ENCODE results near the gene KRT14. TPM values are rescaled to one million over a fixed set of nuclear protein-coding genes. Genes with fewer than 3 reads are reported as not detected.
"Not testable (repeated sequence)": the region's sequence is repeated elsewhere in the genome, so short reads cannot be mapped to it uniquely, and the experiment has no call there.

Gene KRT14
- total and polyA plus RNA-seq, 4 donors, result 0.30 to 46.7 (median 2.8) TPM

- no peaks in the 10 kb centered on the region for H3K36me3 ChIP-seq (ENCODE audit: control insufficient read depth in 1 of 2, insufficient read depth in 2 of 2, low read length in 1 of 2)
- ATAC-seq (ENCODE audit: low FRiP score) (no peak), DNase-seq (peak; percentile 21 to 60)
- H3K27me3 ChIP-seq (ENCODE audit: control insufficient read depth in 1 of 2, insufficient read depth in 2 of 2, low read length in 1 of 2), result no peaks in the 10 kb centered on the region
- H3K4me3 ChIP-seq (ENCODE audit: low read length in 2 of 2), result no peak overlapping the region
- H3K4me1 ChIP-seq (ENCODE audit: control insufficient read depth in 1 of 2, insufficient read depth in 2 of 2, low read length in 2 of 2), result no peaks in the 10 kb centered on the region
- intact Hi-C loops (cut with DNase I), result no loop called here
- H3K9me3 ChIP-seq (ENCODE audit: control insufficient read depth, low read length), result no peaks in the 10 kb centered on the region
- WGBS, 2 donors, result 80 to 92% methylated on average over 11 of the region's 11 CpGs
- no peak overlapping the region for H3K27ac ChIP-seq (ENCODE audit: low read depth in 1 of 2, low read length in 2 of 2)
These were observed 26.8 kb upstream of the KRT14 start for GRCh38 chr17:41613277-41614082.

- H3K4me3 ChIP-seq (ENCODE audit: low read length in 2 of 2); H3K9me3 ChIP-seq (ENCODE audit: control insufficient read depth, low read length); H3K27me3 ChIP-seq (ENCODE audit: control insufficient read depth in 1 of 2, insufficient read depth in 2 of 2, low read length in 1 of 2); H3K27ac ChIP-seq (ENCODE audit: low read depth in 1 of 2, low read length in 2 of 2); intact Hi-C loops (cut with DNase I); H3K36me3 ChIP-seq (ENCODE audit: control insufficient read depth in 1 of 2, insufficient read depth in 2 of 2, low read length in 1 of 2); H3K4me1 ChIP-seq (ENCODE audit: control insufficient read depth in 1 of 2, insufficient read depth in 2 of 2, low read length in 2 of 2): not testable (repeated sequence)
- peak; percentile 67 to 75 for DNase-seq
- WGBS, 2 donors, result 67 to 69% methylated on average over 31 of the region's 31 CpGs
- ATAC-seq (ENCODE audit: low FRiP score), result peak; percentile 76
These were observed 25.9 kb upstream of the KRT14 start, which contains the start of gene KRT16 for GRCh38 chr17:41612376-41613160. KRT16 (minus strand) TSS chr17:41612767; CDS start chr17:41612688, 79 bp downstream.

GRCh38 chr17:41610965-41611640 lies 24.4 kb upstream of the KRT14 start:
- Histone ChIP-seq H3K36me3 (ENCODE audit: control insufficient read depth in 1 of 2, insufficient read depth in 2 of 2, low read length in 1 of 2) (no peaks in the 10 kb centered on the region), H3K4me1 (ENCODE audit: control insufficient read depth in 1 of 2, insufficient read depth in 2 of 2, low read length in 2 of 2) (no peaks in the 10 kb centered on the region), H3K4me3 (ENCODE audit: low read length in 2 of 2) (no peak overlapping the region), H3K27me3 (ENCODE audit: control insufficient read depth in 1 of 2, insufficient read depth in 2 of 2, low read length in 1 of 2) (no peaks in the 10 kb centered on the region), H3K9me3 (ENCODE audit: control insufficient read depth, low read length) (peaks cover 2% of the 10 kb centered on the region), H3K27ac (ENCODE audit: low read depth in 1 of 2, low read length in 2 of 2) (no peak overlapping the region)
- ATAC-seq (ENCODE audit: low FRiP score) (no peak), DNase-seq (peak; percentile 39 to 67)
- 92 to 95% methylated on average over 25 of the region's 25 CpGs for WGBS, 2 donors
- intact Hi-C loops (cut with DNase I), result no loop called here

GRCh38 chr17:41610061-41610517 lies 23.4 kb upstream of the KRT14 start:
- H3K27me3 ChIP-seq (ENCODE audit: control insufficient read depth in 1 of 2, insufficient read depth in 2 of 2, low read length in 1 of 2); H3K4me3 ChIP-seq (ENCODE audit: low read length in 2 of 2); H3K9me3 ChIP-seq (ENCODE audit: control insufficient read depth, low read length); ATAC-seq (ENCODE audit: low FRiP score); intact Hi-C loops (cut with DNase I); H3K27ac ChIP-seq (ENCODE audit: low read depth in 1 of 2, low read length in 2 of 2); H3K4me1 ChIP-seq (ENCODE audit: control insufficient read depth in 1 of 2, insufficient read depth in 2 of 2, low read length in 2 of 2); H3K36me3 ChIP-seq (ENCODE audit: control insufficient read depth in 1 of 2, insufficient read depth in 2 of 2, low read length in 1 of 2): not testable (repeated sequence)
- peak; percentile 44 to 65 for DNase-seq
- WGBS, 2 donors, result 40 to 54% methylated on average over 10 of the region's 10 CpGs

GRCh38 chr17:41606930-41607329 lies 20.2 kb upstream of the KRT14 start:
- H3K36me3 ChIP-seq (ENCODE audit: control insufficient read depth in 1 of 2, insufficient read depth in 2 of 2, low read length in 1 of 2); DNase-seq; H3K4me1 ChIP-seq (ENCODE audit: control insufficient read depth in 1 of 2, insufficient read depth in 2 of 2, low read length in 2 of 2); H3K27me3 ChIP-seq (ENCODE audit: control insufficient read depth in 1 of 2, insufficient read depth in 2 of 2, low read length in 1 of 2); H3K27ac ChIP-seq (ENCODE audit: low read depth in 1 of 2, low read length in 2 of 2); ATAC-seq (ENCODE audit: low FRiP score); intact Hi-C loops (cut with DNase I); H3K9me3 ChIP-seq (ENCODE audit: control insufficient read depth, low read length); H3K4me3 ChIP-seq (ENCODE audit: low read length in 2 of 2): not testable (repeated sequence)
- 69 to 95% methylated on average over 4 of the region's 4 CpGs for WGBS, 2 donors

- WGBS, 2 donors, result 81 to 86% methylated on average over 2 of the region's 2 CpGs
- H3K4me1 ChIP-seq (ENCODE audit: control insufficient read depth in 1 of 2, insufficient read depth in 2 of 2, low read length in 2 of 2), result no peaks in the 10 kb centered on the region
- intact Hi-C loops (cut with DNase I), result no loop called here
- H3K27ac ChIP-seq (ENCODE audit: low read depth in 1 of 2, low read length in 2 of 2), result no peak overlapping the region
- H3K27me3 ChIP-seq (ENCODE audit: control insufficient read depth in 1 of 2, insufficient read depth in 2 of 2, low read length in 1 of 2), result no peaks in the 10 kb centered on the region
- no peak overlapping the region for H3K4me3 ChIP-seq (ENCODE audit: low read length in 2 of 2)
- no peaks in the 10 kb centered on the region for H3K36me3 ChIP-seq (ENCODE audit: control insufficient read depth in 1 of 2, insufficient read depth in 2 of 2, low read length in 1 of 2)
- DNase-seq (no peak), ATAC-seq (ENCODE audit: low FRiP score) (no peak)
- peaks cover 2% of the 10 kb centered on the region for H3K9me3 ChIP-seq (ENCODE audit: control insufficient read depth, low read length)
These were observed 15.8 kb upstream of the KRT14 start for GRCh38 chr17:41602524-41602923.

- Histone ChIP-seq H3K4me1 (ENCODE audit: control insufficient read depth in 1 of 2, insufficient read depth in 2 of 2, low read length in 2 of 2) (no peaks in the 10 kb centered on the region), H3K27ac (ENCODE audit: low read depth in 1 of 2, low read length in 2 of 2) (no peak overlapping the region), H3K4me3 (ENCODE audit: low read length in 2 of 2) (no peak overlapping the region), H3K36me3 (ENCODE audit: control insufficient read depth in 1 of 2, insufficient read depth in 2 of 2, low read length in 1 of 2) (no peaks in the 10 kb centered on the region), H3K27me3 (ENCODE audit: control insufficient read depth in 1 of 2, insufficient read depth in 2 of 2, low read length in 1 of 2) (no peaks in the 10 kb centered on the region), H3K9me3 (ENCODE audit: control insufficient read depth, low read length) (no peaks in the 10 kb centered on the region)
- ATAC-seq (ENCODE audit: low FRiP score), result no peak
- DNase-seq, result no peak
- intact Hi-C loops (cut with DNase I), result no loop called here
- 88% methylated on average over 4 of the region's 4 CpGs for WGBS, 2 donors
These were observed 13.6 kb upstream of the KRT14 start for GRCh38 chr17:41600318-41600717.

GRCh38 chr17:41599680-41600079 lies 13.0 kb upstream of the KRT14 start:
- H3K4me1 ChIP-seq (ENCODE audit: control insufficient read depth in 1 of 2, insufficient read depth in 2 of 2, low read length in 2 of 2), result no peaks in the 10 kb centered on the region
- 82 to 88% methylated on average over 1 of the region's 1 CpG for WGBS, 2 donors
- no peak overlapping the region for H3K4me3 ChIP-seq (ENCODE audit: low read length in 2 of 2)
- intact Hi-C loops (cut with DNase I), result no loop called here
- H3K36me3 ChIP-seq (ENCODE audit: control insufficient read depth in 1 of 2, insufficient read depth in 2 of 2, low read length in 1 of 2), result no peaks in the 10 kb centered on the region
- DNase-seq (no peak), ATAC-seq (ENCODE audit: low FRiP score) (no peak)
- no peaks in the 10 kb centered on the region for H3K27me3 ChIP-seq (ENCODE audit: control insufficient read depth in 1 of 2, insufficient read depth in 2 of 2, low read length in 1 of 2)
- H3K27ac ChIP-seq (ENCODE audit: low read depth in 1 of 2, low read length in 2 of 2), result no peak overlapping the region
- no peaks in the 10 kb centered on the region for H3K9me3 ChIP-seq (ENCODE audit: control insufficient read depth, low read length)

Measured in aorta (tissue), 5 donors.